HepG2 (cell line): ENCODE data around the gene AGR3. TPM values are rescaled to one million over a fixed set of nuclear protein-coding genes. Genes with fewer than 3 reads are reported as not detected.

ENCODE experiments used
- ATAC-seq: fragments of 200-7000 bp; cut with Tn5 transposase; 3 replicates; pipeline ENCODE4 v1.9.1; 2020; ENCODE audit warnings: mild to moderate bottlenecking, moderate library complexity
- BruUV-seq: library from RNA; stranded (reverse); fragments of 400-500 nt; replicated peaks from 2 replicates; lab custom pipeline; 2021; lab: Mats Ljungman, UMichigan
- CTCF ChIA-PET: fragments of 300-600 bp; formaldehyde crosslinking; extraction: SDS; loops from one replicate; lab custom pipeline; 2021; ENCODE audit warnings: low total read pairs, inconsistent platforms, low intra/inter-chr PET ratio; lab: Yijun Ruan, JAX
- POLR2A ChIA-PET: fragments of 350-600 bp; sonication (Branson Sonifier 250); formaldehyde crosslinking; loops from one replicate; lab custom pipeline; 2020; ENCODE audit warnings: antibody characterized with exemption, inconsistent platforms; lab: Yijun Ruan, JAX
- DNase-seq: peaks from one replicate; pipeline ENCODE4 v3.0.0-alpha.2; 2015; ENCODE audit warnings: low spot score
- FAIRE-seq: peaks from 3 replicates; lab custom pipeline; 2011; peaks lifted over from hg19 to GRCh38; lab: Jason Lieb, UNC
- H2AFZ ChIP-seq: one replicate; pipeline ENCODE4 v1.6.1; 2011; ENCODE audit warnings: low read length, inconsistent platforms
- H3K27ac ChIP-seq: fragments of 300-600 bp; 3 replicates; pipeline ENCODE4 v1.8.0; 2011; ENCODE audit warnings: mixed run types, mild to moderate bottlenecking, mixed read lengths, low read length, inconsistent platforms; ENCODE audit not compliant: insufficient read depth; ENCODE audit errors: extremely low read length
- H3K27me3 ChIP-seq, 2 experiments: fragments of 200-600 bp in 1 of 2; 2 replicates in 1 of 2; 3 replicates in 1 of 2; pipeline versions ENCODE4 v1.6.0 to v1.8.0; 2011; ENCODE audit warnings: low read length in 2 of 2, mild to moderate bottlenecking in 2 of 2, moderate library complexity in 2 of 2, inconsistent platforms in 1 of 2; ENCODE audit not compliant: insufficient read depth in 2 of 2, control insufficient read depth in 1 of 2
- H3K36me3 ChIP-seq, 2 experiments: fragments of 200-600 bp in 1 of 2; replicated peaks in 1 of 2; 2 replicates in 1 of 2; 3 replicates in 1 of 2; pipeline versions ENCODE4 v1.5.1 to v1.8.0; 2011; ENCODE audit warnings: low read length in 2 of 2, inconsistent platforms in 1 of 2; ENCODE audit not compliant: insufficient read depth in 2 of 2, control insufficient read depth in 1 of 2
- H3K4me1 ChIP-seq: 2 replicates; pipeline ENCODE4 v1.5.1; 2012; ENCODE audit warnings: low read length, inconsistent platforms; ENCODE audit not compliant: insufficient read depth
- H3K4me2 ChIP-seq: 2 replicates; pipeline ENCODE4 v1.6.0; 2011; ENCODE audit warnings: low read depth, low read length, inconsistent platforms
- H3K4me3 ChIP-seq, 3 experiments: fragments of 200-600 bp in 1 of 3; sonication (generic), shearing (Covaris generic) in 1 of 3; replicated peaks in 1 of 3; 2 replicates each; pipeline ENCODE4 v1.5.1; 2011 to 2016; ENCODE audit warnings: low read length in 3 of 3, inconsistent platforms in 2 of 3, low read depth in 2 of 3, mild to moderate bottlenecking in 2 of 3, control low read depth in 1 of 3, mixed read lengths in 1 of 3; ENCODE audit not compliant: insufficient read depth in 1 of 3
- H3K79me2 ChIP-seq: one replicate; pipeline ENCODE4 v1.6.1; 2011; ENCODE audit warnings: low read length, inconsistent platforms; ENCODE audit not compliant: insufficient read depth
- H3K9ac ChIP-seq: 2 replicates; pipeline ENCODE4 v1.6.0; 2011; ENCODE audit warnings: mild to moderate bottlenecking, low read depth, low read length, inconsistent platforms; ENCODE audit not compliant: insufficient read depth
- H3K9me3 ChIP-seq: 2 replicates; pipeline ENCODE4 v1.5.1; 2012; ENCODE audit warnings: mild to moderate bottlenecking, low read length
- H4K20me1 ChIP-seq: 2 replicates; pipeline ENCODE4 v1.6.0; 2011; ENCODE audit warnings: inconsistent platforms, mild to moderate bottlenecking, low read length, moderate library complexity; ENCODE audit not compliant: insufficient read depth
- AKNA ChIP-seq: sonication (generic); formaldehyde crosslinking; IDR thresholded peaks from 2 replicates; pipeline ENCODE4 v1.4.0; 2020; ENCODE audit warnings: missing genetic modification reagents, borderline replicate concordance
- E2F2 ChIP-seq: sonication (generic); formaldehyde crosslinking; IDR thresholded peaks from 2 replicates; pipeline ENCODE4 v1.4.0; 2020; ENCODE audit warnings: missing genetic modification reagents, borderline replicate concordance
- HDAC6 ChIP-seq: fragments of 200-600 bp; sonication (generic); IDR thresholded peaks from 2 replicates; pipeline ENCODE4 v1.7.0; 2017; ENCODE audit warnings: mild to moderate bottlenecking, antibody characterized with exemption, low read length, low read depth
- KDM3A ChIP-seq: IDR thresholded peaks from 2 replicates; pipeline ENCODE4 v1.6.1; 2018; ENCODE audit warnings: low read depth, missing compliant biosample characterization
- RFX5 ChIP-seq: IDR thresholded peaks from 2 replicates; pipeline ENCODE4 v1.6.1; 2011; ENCODE audit warnings: low read depth, low read length, improper control_type of control experiment
- SNAPC2 ChIP-seq: sonication (generic); formaldehyde crosslinking; IDR thresholded peaks from 2 replicates; pipeline ENCODE4 v1.8.1; 2022; ENCODE audit warnings: mild to moderate bottlenecking, missing genetic modification reagents
- ZBTB14 ChIP-seq: sonication (generic); formaldehyde crosslinking; IDR thresholded peaks from 2 replicates; pipeline ENCODE4 v1.4.0; 2020; ENCODE audit warnings: missing genetic modification reagents
- ZC3H4 ChIP-seq: sonication (generic); formaldehyde crosslinking; IDR thresholded peaks from 2 replicates; pipeline ENCODE4 v1.4.0; 2020; ENCODE audit warnings: missing genetic modification reagents, borderline replicate concordance
- ZNF138 ChIP-seq: sonication (generic); formaldehyde crosslinking; IDR thresholded peaks from 2 replicates; pipeline ENCODE4 v1.5.0; 2020; ENCODE audit warnings: mild to moderate bottlenecking, low read depth, missing genetic modification reagents
- ZNF441 ChIP-seq: sonication (generic); formaldehyde crosslinking; IDR thresholded peaks from 2 replicates; pipeline ENCODE4 v1.7.0; 2021; ENCODE audit warnings: missing genetic modification reagents, borderline replicate concordance
- ZNF580 ChIP-seq: IDR thresholded peaks from 2 replicates; pipeline ENCODE4 v1.6.1; 2016; ENCODE audit warnings: low read depth, borderline replicate concordance
- ZNF83 ChIP-seq: sonication (generic); formaldehyde crosslinking; IDR thresholded peaks from 2 replicates; pipeline ENCODE4 v1.4.0; 2020; ENCODE audit warnings: missing genetic modification reagents, mild to moderate bottlenecking, borderline replicate concordance
- WGBS: methylation state at CpG from one replicate; pipeline ENCODE4 v1.1.6; 2017; ENCODE audit warnings: low lambda C conversion rate; 5-methylcytosine and 5-hydroxymethylcytosine counted together
- in situ Hi-C: cut with HindIII; loops from 2 replicates; pipeline ENCODE4 v1.10.0; 2017; ENCODE audit warnings: low pct_unique_long_range_greater_than_20kb; ENCODE audit not compliant: extremely low pct_ligation_motif_present
- intact Hi-C: fragments of 100-400 bp; cut with micrococcal nuclease; formaldehyde crosslinking; loops from one replicate; pipeline ENCODE4 v1.10.0; 2022; ENCODE audit not compliant: unreplicated experiment
- polyA plus RNA-seq, 8 experiments: library from polyadenylated mRNA; depleted of rRNA in 3 of 8; stranded (reverse) in 7 of 8; unstranded in 1 of 8; fragments of >200 nt; fragmentation: Illumina TruSeq in 4 of 8; extraction: Trizol in 4 of 8; gene quantifications; 2 replicates each; pipeline versions ENCODE4 v1.2.1 to v1.2.3, GENCODE V29; 2011 to 2016; ENCODE audit warnings: low read depth in 4 of 8, missing spikeins in 1 of 8, mixed read lengths in 1 of 8; ENCODE audit not compliant: insufficient read depth in 1 of 8
- total RNA-seq, 5 experiments: library from RNA; depleted of rRNA; stranded (reverse); fragments of >200 nt; fragmentation: Illumina TruSeq; extraction: Trizol; gene quantifications; 2 replicates each; pipeline ENCODE4 v1.2.3, GENCODE V29; 2016; ENCODE audit warnings: low read depth in 1 of 5

AGR3 gene
- total and polyA plus RNA-seq, 2 of the 13 experiments (the other 11 are each of a cell fraction or from before 2014, with no cell fraction given): not detected

GRCh38 chr7:16816824-16817223, 65.0 kb downstream of the AGR3 start:
- TF ChIP-seq AKNA (no peak), ZNF441 (CRISPR knock-in tag) (no peak), RFX5 (no peak), E2F2 (CRISPR knock-in tag) (no peak), ZNF83 (no peak), ZC3H4 (no peak), HDAC6 (no peak), SNAPC2 (CRISPR knock-in tag) (no peak), KDM3A (CRISPR knock-in tag) (no peak), ZNF580 (CRISPR knock-in tag) (no peak), ZBTB14 (no peak), ZNF138 (CRISPR knock-in tag) (no peak)
- CTCF ChIA-PET: no interaction called here
- no peak overlapping the region for H3K27ac ChIP-seq
- no peaks in the 10 kb centered on the region for H4K20me1 ChIP-seq
- H3K36me3 ChIP-seq: no peaks in the 10 kb centered on the region
- intact Hi-C loops (no loop called here), in situ Hi-C loops (no loop called here)
- H3K9ac ChIP-seq: no peak overlapping the region
- H3K27me3 ChIP-seq: no peaks in the 10 kb centered on the region; a peak in 2 of 5 replicates
- DNase-seq (no peak), FAIRE-seq (no peak), ATAC-seq (peak; percentile 27; the same call in 1 of the 3 replicates)
- H3K4me1 ChIP-seq: peaks cover under 1% of the 10 kb centered on the region; the same call in 1 of the 2 replicates
- no peak overlapping the region for H3K4me3 ChIP-seq
- WGBS: 0% methylated on average over 2 of the region's 2 CpGs
- no peak overlapping the region for H3K4me2 ChIP-seq
- no TSS peak for BruUV-seq
- POLR2A ChIA-PET: no interaction called here
- H3K79me2 ChIP-seq: no peaks in the 10 kb centered on the region
- no peak overlapping the region for H2AFZ ChIP-seq
- H3K9me3 ChIP-seq: no peaks in the 10 kb centered on the region
